ENCODE measurements around the gene RIC1. TPM values are rescaled to one million over a fixed set of nuclear protein-coding genes. Genes with fewer than 3 reads are reported as not detected.

The RIC1 gene
- total and polyA plus RNA-seq, 2 donors from 2014 or later, result 2.9 to 21.1 TPM

DNA sequence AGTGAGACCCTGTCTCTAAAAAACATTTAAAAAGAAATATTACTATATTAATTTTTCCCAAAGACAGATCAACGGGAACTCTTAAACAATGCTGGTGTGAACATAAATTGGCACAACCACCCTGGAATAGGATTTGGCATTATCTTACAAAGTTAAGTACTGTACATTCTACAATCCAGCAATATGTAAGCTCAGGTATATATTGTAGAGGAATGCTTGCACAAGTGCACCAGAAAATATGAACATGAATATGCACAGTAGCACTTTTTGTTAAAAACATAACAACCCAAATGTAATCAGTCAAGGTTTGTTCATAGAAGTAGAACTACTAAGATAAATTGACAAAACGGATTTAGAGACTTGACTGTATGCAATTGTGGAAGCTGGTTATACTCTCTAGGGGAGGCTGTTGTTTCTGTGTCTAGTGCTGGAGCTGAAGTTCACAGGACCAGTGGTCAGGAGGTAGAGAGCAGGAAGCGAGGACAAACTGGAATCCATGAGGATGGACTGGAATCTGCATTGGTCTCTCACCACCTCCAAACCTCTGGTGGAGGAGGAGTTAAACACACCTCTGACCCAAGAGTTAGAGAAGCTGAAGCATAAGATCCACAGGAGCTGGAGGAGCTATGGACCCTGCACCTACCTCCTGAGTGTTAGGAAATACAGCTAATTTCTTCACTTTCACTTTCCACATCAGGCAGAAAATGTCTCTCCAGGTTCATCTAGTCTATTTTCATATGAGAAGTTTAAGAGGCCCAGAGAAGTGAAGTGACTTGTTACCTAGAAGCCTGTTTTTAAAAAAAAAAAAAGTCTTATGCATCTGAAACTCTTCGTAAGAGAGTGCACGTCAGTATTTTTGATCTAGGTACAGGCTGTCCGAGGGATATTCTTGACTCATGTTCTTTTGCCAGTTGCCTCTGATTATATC lies 20.3 kb upstream of the RIC1 start:
- Histone ChIP-seq H3K4me1 (ENCODE audit: control insufficient read depth in 2 of 3, insufficient read depth in 2 of 3, low read depth in 1 of 3, low read length in 3 of 3) (peaks cover 0 to 4% (median 0%) of the 10 kb centered on the region in 3 donors), H3K36me3 (ENCODE audit: control insufficient read depth in 2 of 3, insufficient read depth in 3 of 3, low read length in 3 of 3) (no peaks in the 10 kb centered on the region), H3K9ac (ENCODE audit: low read length in 3 of 3) (peak overlapping the region in 1 of 3 donors; percentile 51), H3K9me3 (ENCODE audit: control insufficient read depth in 2 of 3, insufficient read depth in 1 of 3, low read length in 3 of 3) (no peaks in the 10 kb centered on the region), H3K4me3 (ENCODE audit: low read length in 3 of 3) (peak overlapping the region in 2 of 3 donors; percentile 61 to 88), H3K27ac (ENCODE audit: low read depth in 2 of 2, low read length in 2 of 2) (peak overlapping the region in 1 of 2 donors; percentile 50), H3K27me3 (ENCODE audit: control insufficient read depth, insufficient read depth, low read length) (no peaks in the 10 kb centered on the region)
- intact Hi-C loops (cut with DNase I), result no loop called here
- FAIRE-seq (peak; percentile 21), DNase-seq (no peak)
- TF ChIP-seq, protein P1, sequence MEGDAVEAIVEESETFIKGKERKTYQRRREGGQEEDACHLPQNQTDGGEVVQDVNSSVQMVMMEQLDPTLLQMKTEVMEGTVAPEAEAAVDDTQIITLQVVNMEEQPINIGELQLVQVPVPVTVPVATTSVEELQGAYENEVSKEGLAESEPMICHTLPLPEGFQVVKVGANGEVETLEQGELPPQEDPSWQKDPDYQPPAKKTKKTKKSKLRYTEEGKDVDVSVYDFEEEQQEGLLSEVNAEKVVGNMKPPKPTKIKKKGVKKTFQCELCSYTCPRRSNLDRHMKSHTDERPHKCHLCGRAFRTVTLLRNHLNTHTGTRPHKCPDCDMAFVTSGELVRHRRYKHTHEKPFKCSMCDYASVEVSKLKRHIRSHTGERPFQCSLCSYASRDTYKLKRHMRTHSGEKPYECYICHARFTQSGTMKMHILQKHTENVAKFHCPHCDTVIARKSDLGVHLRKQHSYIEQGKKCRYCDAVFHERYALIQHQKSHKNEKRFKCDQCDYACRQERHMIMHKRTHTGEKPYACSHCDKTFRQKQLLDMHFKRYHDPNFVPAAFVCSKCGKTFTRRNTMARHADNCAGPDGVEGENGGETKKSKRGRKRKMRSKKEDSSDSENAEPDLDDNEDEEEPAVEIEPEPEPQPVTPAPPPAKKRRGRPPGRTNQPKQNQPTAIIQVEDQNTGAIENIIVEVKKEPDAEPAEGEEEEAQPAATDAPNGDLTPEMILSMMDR (IDR thresholded peaks at IDR 0.05; ENCODE audit: borderline replicate concordance, extremely low read depth, insufficient read depth), result no peak

DNA sequence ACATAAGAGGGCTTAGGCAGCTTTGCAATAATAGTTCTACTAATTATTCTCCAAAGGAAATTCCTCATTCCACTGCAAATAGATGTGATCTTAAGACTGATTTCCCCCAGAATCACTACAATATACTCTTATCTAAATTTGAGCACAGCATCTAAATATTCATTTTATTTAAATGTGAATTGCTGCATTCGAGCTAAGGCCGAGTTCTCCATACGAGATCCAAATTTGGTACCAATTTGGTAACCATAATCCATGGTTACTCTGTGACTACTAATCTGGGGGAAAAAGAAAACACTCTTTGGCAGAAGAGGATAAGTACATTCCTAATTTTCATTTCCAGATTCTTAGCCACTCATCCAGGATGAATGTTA lies 19.7 kb upstream of the RIC1 start:
- no peak for FAIRE-seq
- intact Hi-C loops (cut with DNase I), result no loop called here
- TF ChIP-seq, protein P1 (IDR thresholded peaks at IDR 0.05; ENCODE audit: borderline replicate concordance, extremely low read depth, insufficient read depth), result no peak
- no peak overlapping the region for H3K9ac ChIP-seq (ENCODE audit: low read length in 3 of 3)
- H3K9me3 ChIP-seq (ENCODE audit: control insufficient read depth in 2 of 3, insufficient read depth in 1 of 3, low read length in 3 of 3), result no peaks in the 10 kb centered on the region
- H3K36me3 ChIP-seq (ENCODE audit: control insufficient read depth in 2 of 3, insufficient read depth in 3 of 3, low read length in 3 of 3), result no peaks in the 10 kb centered on the region
- no peaks in the 10 kb centered on the region for H3K27me3 ChIP-seq (ENCODE audit: control insufficient read depth, insufficient read depth, low read length)
- H3K27ac ChIP-seq (ENCODE audit: low read depth in 2 of 2, low read length in 2 of 2), result peak overlapping the region in 1 of 2 donors; percentile 50
- DNase-seq, result no peak
- H3K4me1 ChIP-seq (ENCODE audit: control insufficient read depth in 2 of 3, insufficient read depth in 2 of 3, low read depth in 1 of 3, low read length in 3 of 3), result peaks cover 0 to 4% (median 0%) of the 10 kb centered on the region in 3 donors
- H3K4me3 ChIP-seq (ENCODE audit: low read length in 3 of 3), result peak overlapping the region in 2 of 3 donors; percentile 61 to 88

DNA sequence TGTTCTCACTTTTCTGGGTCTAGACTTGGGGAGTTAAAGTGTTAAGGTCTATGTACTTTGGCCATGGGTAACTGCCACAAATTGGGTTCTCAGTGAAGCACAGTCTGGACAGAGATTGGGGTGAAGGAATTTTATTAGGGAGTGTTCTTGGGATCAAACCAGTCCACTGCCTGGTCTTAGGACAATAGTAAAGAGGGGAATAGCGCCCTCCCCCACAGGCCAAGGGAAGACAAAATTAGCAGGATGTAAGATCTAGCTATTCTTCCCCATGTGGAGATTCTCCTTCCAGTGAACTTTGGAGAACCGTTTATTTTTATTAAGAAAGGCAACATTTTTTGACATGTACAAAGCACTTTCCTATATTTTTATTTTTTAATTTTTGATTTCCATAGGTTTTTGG lies 18.4 kb upstream of the RIC1 start:
- DNase-seq (no peak), FAIRE-seq (no peak)
- H3K4me3 ChIP-seq (ENCODE audit: low read length in 3 of 3), result no peak overlapping the region
- H3K27ac ChIP-seq (ENCODE audit: low read depth in 2 of 2, low read length in 2 of 2), result no peak overlapping the region
- H3K4me1 ChIP-seq (ENCODE audit: control insufficient read depth in 2 of 3, insufficient read depth in 2 of 3, low read depth in 1 of 3, low read length in 3 of 3), result peaks cover 0 to 4% (median 0%) of the 10 kb centered on the region in 3 donors
- no peaks in the 10 kb centered on the region for H3K36me3 ChIP-seq (ENCODE audit: control insufficient read depth in 2 of 3, insufficient read depth in 3 of 3, low read length in 3 of 3)
- H3K27me3 ChIP-seq (ENCODE audit: control insufficient read depth, insufficient read depth, low read length), result no peaks in the 10 kb centered on the region
- TF ChIP-seq, protein P1 (IDR thresholded peaks at IDR 0.05; ENCODE audit: borderline replicate concordance, extremely low read depth, insufficient read depth), result no peak
- H3K9ac ChIP-seq (ENCODE audit: low read length in 3 of 3), result no peak overlapping the region
- intact Hi-C loops (cut with DNase I), result no loop called here
- H3K9me3 ChIP-seq (ENCODE audit: control insufficient read depth in 2 of 3, insufficient read depth in 1 of 3, low read length in 3 of 3), result no peaks in the 10 kb centered on the region
